SK-N-SH treated with all-trans-retinoic acid at 6 μM for 48 hours (cell line): ENCODE data around the gene KIF26A.

ENCODE experiments used
- ATAC-seq: fragments of 200-7000 bp; cut with Tn5 transposase; 3 replicates; pipeline ENCODE4 v1.9.1; 2020; ENCODE audit warnings: mild to moderate bottlenecking, moderate library complexity
- BACH2 ChIP-seq: fragments of 250-450 bp; sonication (Bioruptor Pico); IDR thresholded peaks from 2 replicates; pipeline ENCODE4 v1.9.0; 2021; ENCODE audit warnings: mild to moderate bottlenecking, borderline replicate concordance
- CSDC2 ChIP-seq: fragments of 250-450 bp; sonication (Bioruptor Pico); IDR thresholded peaks from 2 replicates; pipeline ENCODE4 v1.5.0; 2020; ENCODE audit warnings: mild to moderate bottlenecking, moderate library complexity
- GLIS3 ChIP-seq: fragments of 250-450 bp; sonication (Bioruptor Pico); IDR thresholded peaks from 2 replicates; pipeline ENCODE4 v1.5.0; 2020; ENCODE audit warnings: mild to moderate bottlenecking, moderate library complexity
- ISL1 ChIP-seq: fragments of 250-450 bp; sonication (Bioruptor Pico); IDR thresholded peaks from 2 replicates; pipeline ENCODE4 v2.1.2; 2022; ENCODE audit warnings: mild to moderate bottlenecking, moderate library complexity
- OSR1 ChIP-seq: fragments of 250-450 bp; sonication (Bioruptor Pico); IDR thresholded peaks from 2 replicates; pipeline ENCODE4 v1.8.0; 2022; ENCODE audit warnings: moderate library complexity, mild to moderate bottlenecking, inconsistent platforms
- PPARA ChIP-seq: fragments of 250-450 bp; sonication (Bioruptor Pico); IDR thresholded peaks from 2 replicates; pipeline ENCODE4 v1.5.0; 2020; ENCODE audit warnings: mild to moderate bottlenecking, borderline replicate concordance
- RARB ChIP-seq: fragments of 250-450 bp; sonication (Bioruptor Pico); IDR thresholded peaks from 2 replicates; pipeline ENCODE4 v1.8.0; 2021; ENCODE audit warnings: mild to moderate bottlenecking, moderate library complexity
- TCF4 ChIP-seq: fragments of 250-450 bp; sonication (Bioruptor Pico); IDR thresholded peaks from 2 replicates; pipeline ENCODE4 v1.8.0; 2021; ENCODE audit warnings: mild to moderate bottlenecking, moderate library complexity, borderline replicate concordance
- ZFP3 ChIP-seq: fragments of 250-450 bp; sonication (Bioruptor Pico); IDR thresholded peaks from 2 replicates; pipeline ENCODE4 v1.5.0; 2020; ENCODE audit warnings: mild to moderate bottlenecking, moderate library complexity
- ZFP30 ChIP-seq: fragments of 450-650 bp; formaldehyde crosslinking; IDR thresholded peaks from 2 replicates; pipeline ENCODE4 v1.5.0; 2022; ENCODE audit warnings: mild to moderate bottlenecking, moderate library complexity
- ZNF565 ChIP-seq: fragments of 450-650 bp; formaldehyde crosslinking; conservative IDR thresholded peaks from 2 replicates; pipeline ENCODE4 v1.5.0; 2020; ENCODE audit warnings: low read depth, mild to moderate bottlenecking, moderate library complexity
- ZNF8 ChIP-seq: fragments of 450-650 bp; formaldehyde crosslinking; IDR thresholded peaks from 2 replicates; pipeline ENCODE4 v1.5.0; 2020; ENCODE audit warnings: mild to moderate bottlenecking, moderate library complexity
- TF ChIP-seq, protein P1 (sequence below): fragments of 250-450 bp; sonication (Bioruptor Pico); IDR thresholded peaks from 2 replicates; pipeline ENCODE4 v1.8.0; 2020; ENCODE audit warnings: mild to moderate bottlenecking, moderate library complexity, borderline replicate concordance
- TF ChIP-seq, protein P2 (sequence below): fragments of 250-450 bp; sonication (Bioruptor Pico); IDR thresholded peaks from 2 replicates; pipeline ENCODE4 v1.5.1; 2020; ENCODE audit warnings: low read depth, mild to moderate bottlenecking, moderate library complexity
- TF ChIP-seq, protein P3 (sequence below): fragments of 250-450 bp; sonication (Bioruptor Pico); IDR thresholded peaks from 2 replicates; pipeline ENCODE4 v1.5.1; 2021; ENCODE audit warnings: mild to moderate bottlenecking, moderate library complexity
- TF ChIP-seq, protein P4 (sequence below): fragments of 250-450 bp; sonication (Bioruptor Pico); IDR thresholded peaks from 2 replicates; pipeline ENCODE4 v1.5.0; 2020; ENCODE audit warnings: mild to moderate bottlenecking, moderate library complexity

KIF26A gene

DNA sequence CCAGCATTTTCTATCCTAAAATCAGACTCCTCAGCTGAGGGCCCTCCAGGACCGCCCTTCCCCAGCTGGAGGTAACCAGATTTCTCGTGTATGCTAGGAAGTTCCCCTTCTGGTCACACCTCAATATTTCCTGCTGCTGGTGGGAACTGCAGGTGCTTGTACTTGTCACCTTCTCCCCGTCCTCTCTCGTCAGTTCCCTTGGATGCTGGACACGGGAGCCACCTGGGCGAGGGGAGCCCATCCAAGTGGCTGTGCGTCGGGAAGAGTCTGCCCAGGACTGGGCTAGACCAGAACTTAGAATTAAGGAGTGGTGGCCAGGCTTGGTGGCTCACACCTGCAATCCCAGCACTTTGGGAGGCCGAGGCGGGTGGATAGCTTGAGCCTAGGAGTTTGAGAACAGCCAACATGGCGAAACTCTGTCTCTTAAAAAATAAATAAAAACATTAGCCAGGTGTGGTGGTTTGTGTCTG, 23.2 kb upstream of the KIF26A start:
- ATAC-seq = no peak
- no peak for TF ChIP-seq ISL1

DNA sequence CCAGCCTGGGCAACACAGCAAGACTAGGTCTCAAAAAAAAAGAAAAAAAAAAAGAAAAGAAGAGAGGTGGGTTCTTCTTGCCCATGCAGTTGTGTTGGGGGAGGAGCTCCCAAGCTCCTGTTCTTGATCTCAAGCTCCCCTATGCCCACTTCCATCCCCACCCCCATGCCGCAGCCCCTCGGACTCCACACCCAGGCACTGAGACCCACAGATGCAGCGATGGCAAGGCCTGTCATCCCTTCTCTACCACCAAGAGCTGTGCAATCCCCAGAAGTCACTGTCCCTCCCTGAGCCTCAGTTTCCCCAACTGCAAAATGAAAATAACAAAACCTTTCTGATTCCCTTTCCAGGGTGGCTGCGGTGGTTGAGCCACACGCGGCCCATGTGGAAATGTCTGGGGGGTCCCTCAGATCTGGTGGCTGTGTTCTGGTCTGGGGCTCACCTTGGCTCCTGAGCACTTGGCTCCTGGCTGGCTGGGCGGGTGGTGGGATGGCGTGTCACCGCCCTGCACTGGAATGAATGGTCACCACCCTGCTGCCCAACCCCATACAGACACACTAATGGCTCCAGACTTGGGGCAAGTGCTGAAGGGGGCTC, 22.6 kb upstream of the KIF26A start:
- no peak for ATAC-seq
- TF ChIP-seq CSDC2 = no peak
- TF ChIP-seq ZNF8 (CRISPR knock-in tag) = no peak
- TF ChIP-seq, protein P1, sequence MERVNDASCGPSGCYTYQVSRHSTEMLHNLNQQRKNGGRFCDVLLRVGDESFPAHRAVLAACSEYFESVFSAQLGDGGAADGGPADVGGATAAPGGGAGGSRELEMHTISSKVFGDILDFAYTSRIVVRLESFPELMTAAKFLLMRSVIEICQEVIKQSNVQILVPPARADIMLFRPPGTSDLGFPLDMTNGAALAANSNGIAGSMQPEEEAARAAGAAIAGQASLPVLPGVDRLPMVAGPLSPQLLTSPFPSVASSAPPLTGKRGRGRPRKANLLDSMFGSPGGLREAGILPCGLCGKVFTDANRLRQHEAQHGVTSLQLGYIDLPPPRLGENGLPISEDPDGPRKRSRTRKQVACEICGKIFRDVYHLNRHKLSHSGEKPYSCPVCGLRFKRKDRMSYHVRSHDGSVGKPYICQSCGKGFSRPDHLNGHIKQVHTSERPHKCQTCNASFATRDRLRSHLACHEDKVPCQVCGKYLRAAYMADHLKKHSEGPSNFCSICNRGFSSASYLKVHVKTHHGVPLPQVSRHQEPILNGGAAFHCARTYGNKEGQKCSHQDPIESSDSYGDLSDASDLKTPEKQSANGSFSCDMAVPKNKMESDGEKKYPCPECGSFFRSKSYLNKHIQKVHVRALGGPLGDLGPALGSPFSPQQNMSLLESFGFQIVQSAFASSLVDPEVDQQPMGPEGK (CRISPR knock-in tag) = no peak
- no peak for TF ChIP-seq PPARA

DNA sequence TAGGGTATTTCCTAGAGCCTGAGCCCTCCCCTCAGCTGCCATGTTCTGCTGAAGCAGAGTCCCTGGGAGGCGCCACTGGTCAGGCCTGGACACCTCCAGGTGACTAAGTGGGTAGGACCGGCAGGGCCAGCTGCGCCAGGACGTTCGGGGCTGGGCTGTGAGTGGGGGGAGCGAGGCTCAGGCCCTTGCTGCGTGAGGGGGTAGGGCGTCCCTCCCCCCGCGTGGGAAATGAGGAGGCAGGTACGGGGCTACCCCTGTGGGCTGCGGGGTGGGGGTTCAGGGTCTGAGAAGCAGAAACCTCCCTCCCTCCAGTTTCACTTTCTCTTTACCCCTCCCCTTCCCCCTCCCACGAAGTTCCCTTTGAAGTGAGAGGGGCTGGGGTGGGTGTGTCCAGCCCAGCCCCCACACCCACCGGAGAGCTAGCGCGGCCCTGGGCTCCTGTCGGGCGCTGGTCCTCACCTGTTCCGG, 22.1 kb upstream of the KIF26A start:
- TF ChIP-seq OSR1 (CRISPR knock-in tag) = no peak
- TF ChIP-seq GLIS3 (CRISPR knock-in tag) = no peak
- no peak for TF ChIP-seq TCF4 (CRISPR knock-in tag)
- TF ChIP-seq PPARA = no peak
- TF ChIP-seq, protein P1 (CRISPR knock-in tag) = no peak
- TF ChIP-seq, protein P2, sequence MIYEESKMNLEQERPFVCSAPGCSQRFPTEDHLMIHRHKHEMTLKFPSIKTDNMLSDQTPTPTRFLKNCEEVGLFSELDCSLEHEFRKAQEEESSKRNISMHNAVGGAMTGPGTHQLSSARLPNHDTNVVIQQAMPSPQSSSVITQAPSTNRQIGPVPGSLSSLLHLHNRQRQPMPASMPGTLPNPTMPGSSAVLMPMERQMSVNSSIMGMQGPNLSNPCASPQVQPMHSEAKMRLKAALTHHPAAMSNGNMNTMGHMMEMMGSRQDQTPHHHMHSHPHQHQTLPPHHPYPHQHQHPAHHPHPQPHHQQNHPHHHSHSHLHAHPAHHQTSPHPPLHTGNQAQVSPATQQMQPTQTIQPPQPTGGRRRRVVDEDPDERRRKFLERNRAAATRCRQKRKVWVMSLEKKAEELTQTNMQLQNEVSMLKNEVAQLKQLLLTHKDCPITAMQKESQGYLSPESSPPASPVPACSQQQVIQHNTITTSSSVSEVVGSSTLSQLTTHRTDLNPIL = no peak
- TF ChIP-seq, protein P3, sequence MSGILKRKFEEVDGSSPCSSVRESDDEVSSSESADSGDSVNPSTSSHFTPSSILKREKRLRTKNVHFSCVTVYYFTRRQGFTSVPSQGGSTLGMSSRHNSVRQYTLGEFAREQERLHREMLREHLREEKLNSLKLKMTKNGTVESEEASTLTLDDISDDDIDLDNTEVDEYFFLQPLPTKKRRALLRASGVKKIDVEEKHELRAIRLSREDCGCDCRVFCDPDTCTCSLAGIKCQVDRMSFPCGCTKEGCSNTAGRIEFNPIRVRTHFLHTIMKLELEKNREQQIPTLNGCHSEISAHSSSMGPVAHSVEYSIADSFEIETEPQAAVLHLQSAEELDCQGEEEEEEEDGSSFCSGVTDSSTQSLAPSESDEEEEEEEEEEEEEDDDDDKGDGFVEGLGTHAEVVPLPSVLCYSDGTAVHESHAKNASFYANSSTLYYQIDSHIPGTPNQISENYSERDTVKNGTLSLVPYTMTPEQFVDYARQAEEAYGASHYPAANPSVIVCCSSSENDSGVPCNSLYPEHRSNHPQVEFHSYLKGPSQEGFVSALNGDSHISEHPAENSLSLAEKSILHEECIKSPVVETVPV (CRISPR knock-in tag) = no peak
- TF ChIP-seq ZNF565 (CRISPR knock-in tag) = no peak
- no peak for TF ChIP-seq ISL1
- TF ChIP-seq, protein P4, sequence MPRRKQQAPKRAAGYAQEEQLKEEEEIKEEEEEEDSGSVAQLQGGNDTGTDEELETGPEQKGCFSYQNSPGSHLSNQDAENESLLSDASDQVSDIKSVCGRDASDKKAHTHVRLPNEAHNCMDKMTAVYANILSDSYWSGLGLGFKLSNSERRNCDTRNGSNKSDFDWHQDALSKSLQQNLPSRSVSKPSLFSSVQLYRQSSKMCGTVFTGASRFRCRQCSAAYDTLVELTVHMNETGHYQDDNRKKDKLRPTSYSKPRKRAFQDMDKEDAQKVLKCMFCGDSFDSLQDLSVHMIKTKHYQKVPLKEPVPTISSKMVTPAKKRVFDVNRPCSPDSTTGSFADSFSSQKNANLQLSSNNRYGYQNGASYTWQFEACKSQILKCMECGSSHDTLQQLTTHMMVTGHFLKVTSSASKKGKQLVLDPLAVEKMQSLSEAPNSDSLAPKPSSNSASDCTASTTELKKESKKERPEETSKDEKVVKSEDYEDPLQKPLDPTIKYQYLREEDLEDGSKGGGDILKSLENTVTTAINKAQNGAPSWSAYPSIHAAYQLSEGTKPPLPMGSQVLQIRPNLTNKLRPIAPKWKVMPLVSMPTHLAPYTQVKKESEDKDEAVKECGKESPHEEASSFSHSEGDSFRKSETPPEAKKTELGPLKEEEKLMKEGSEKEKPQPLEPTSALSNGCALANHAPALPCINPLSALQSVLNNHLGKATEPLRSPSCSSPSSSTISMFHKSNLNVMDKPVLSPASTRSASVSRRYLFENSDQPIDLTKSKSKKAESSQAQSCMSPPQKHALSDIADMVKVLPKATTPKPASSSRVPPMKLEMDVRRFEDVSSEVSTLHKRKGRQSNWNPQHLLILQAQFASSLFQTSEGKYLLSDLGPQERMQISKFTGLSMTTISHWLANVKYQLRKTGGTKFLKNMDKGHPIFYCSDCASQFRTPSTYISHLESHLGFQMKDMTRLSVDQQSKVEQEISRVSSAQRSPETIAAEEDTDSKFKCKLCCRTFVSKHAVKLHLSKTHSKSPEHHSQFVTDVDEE (CRISPR knock-in tag) = no peak
- no peak for TF ChIP-seq RARB (CRISPR knock-in tag)
- TF ChIP-seq BACH2 = no peak
- TF ChIP-seq CSDC2 = no peak
- no peak for ATAC-seq

DNA sequence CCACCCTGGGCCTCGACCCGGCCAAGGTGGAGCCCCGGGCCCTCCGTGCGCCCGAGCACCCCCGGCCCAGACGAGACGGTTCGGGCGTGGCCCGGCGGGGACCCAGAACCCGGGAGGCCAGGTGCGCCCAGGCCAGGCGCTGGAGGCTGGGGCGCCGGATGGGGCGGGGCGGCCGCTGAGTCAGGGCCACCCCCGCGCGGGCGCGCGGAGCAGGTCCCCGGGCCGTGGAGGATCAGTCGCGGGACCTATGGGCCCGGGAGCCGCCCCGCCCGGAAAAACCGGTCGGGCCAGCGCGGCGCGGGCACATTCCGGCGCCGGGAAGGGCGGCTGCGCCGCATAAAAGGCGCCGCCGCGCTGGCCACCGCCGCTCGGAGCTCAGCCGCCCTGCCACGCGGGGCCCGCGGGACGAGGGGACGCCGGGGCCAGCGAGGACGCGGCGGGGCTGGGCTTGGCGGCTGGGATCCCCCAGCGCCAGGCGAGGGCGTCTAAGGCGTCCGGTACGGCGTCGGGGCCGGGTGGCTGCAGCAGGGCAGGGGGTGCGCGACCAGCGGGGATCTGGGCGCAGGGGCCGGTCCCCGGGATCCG, 21.5 kb upstream of the KIF26A start:
- no peak for ATAC-seq
- TF ChIP-seq CSDC2 (no peak), ZFP3 (CRISPR knock-in tag) (no peak), ZFP30 (CRISPR knock-in tag) (no peak), ZNF565 (CRISPR knock-in tag) (no peak), BACH2 (no peak)
- TF ChIP-seq, protein P3 (CRISPR knock-in tag) = no peak
